Prostate gland (tissue), 2 donors: ENCODE measurements around the gene PFN1. TPM values are rescaled to one million over a fixed set of nuclear protein-coding genes. Genes with fewer than 3 reads are reported as not detected.

Experiments
- DNase-seq: peaks from one replicate; pipeline ENCODE4 v3.0.0-alpha.2; 2019; ENCODE audit warnings: low spot score
- H3K27ac ChIP-seq, 2 donors: fragments of 200-600 bp; sonication (generic); 2 replicates each; pipeline ENCODE4 v1.5.1; 2017 to 2019
- H3K27me3 ChIP-seq: fragments of 200-600 bp; sonication (generic); replicated peaks from 2 replicates; pipeline ENCODE4 v1.5.1; 2019; ENCODE audit not compliant: insufficient read depth
- H3K36me3 ChIP-seq, 2 donors: fragments of 200-600 bp; sonication (generic); 1 replicate in 1 of 2; 2 replicates in 1 of 2; pipeline versions ENCODE4 v1.5.1 to v1.8.1; 2017 to 2019
- H3K4me1 ChIP-seq: fragments of 200-600 bp; sonication (generic); replicated peaks from 2 replicates; pipeline ENCODE4 v1.5.1; 2019
- H3K4me3 ChIP-seq, 2 donors: fragments of 200-600 bp; sonication (generic); 2 replicates each; pipeline ENCODE4 v1.5.1; 2017 to 2019
- H3K9me3 ChIP-seq: fragments of 200-600 bp; sonication (generic); 2 replicates; pipeline ENCODE4 v1.5.1; 2017
- CTCF ChIP-seq, 4 experiments: fragments of 200-600 bp in 2 of 4; fragments of 450-650 bp in 2 of 4; sonication (generic) in 2 of 4; IDR thresholded peaks; 1 replicate in 3 of 4; 2 replicates in 1 of 4; pipeline ENCODE4 v1.5.1; 2016 to 2019; ENCODE audit warnings: antibody characterized with exemption in 4 of 4, mild to moderate bottlenecking in 2 of 4, moderate library complexity in 2 of 4
- POLR2A ChIP-seq: fragments of 450-650 bp; IDR thresholded peaks from one replicate; pipeline ENCODE4 v1.6.1; 2016; ENCODE audit warnings: antibody characterized with exemption, mild to moderate bottlenecking
- POLR2AphosphoS5 ChIP-seq: sonication (generic); formaldehyde crosslinking; IDR thresholded peaks from one replicate; pipeline ENCODE4 v1.6.1; 2017; ENCODE audit warnings: antibody characterized with exemption
- whole genome bisulfite sequencing: methylation state at CpG from one replicate; pipeline ENCODE4 v1.1.5; 2018; 5-methylcytosine and 5-hydroxymethylcytosine counted together
- intact Hi-C: fragments of 100-400 bp; cut with DNase I; formaldehyde crosslinking; loops from one replicate; pipeline ENCODE4 v1.14.2; 2022
- total RNA-seq, 2 donors: library from RNA; depleted of rRNA; stranded (reverse); fragments of >200 nt; gene quantifications; one replicate each; pipeline ENCODE4 v1.1.0, GENCODE V29; 2016

The PFN1 gene
- total RNA-seq, 2 donors from 2014 or later, result 646 to 1,039 TPM

GRCh38 chr17:4947411-4948165, 742 bp downstream of the PFN1 start:
- peak overlapping the region; percentile 88 to 96 for H3K27ac ChIP-seq
- H3K9me3 ChIP-seq, result no peaks in the 10 kb centered on the region
- H3K27me3 ChIP-seq, result no peaks in the 10 kb centered on the region
- under 1% methylated on average over 36 of the region's 56 CpGs for WGBS
- H3K4me1 ChIP-seq, result peaks cover 15% of the 10 kb centered on the region
- TF ChIP-seq POLR2AphosphoS5 (peak; percentile 12), POLR2A (no peak), CTCF (IDR thresholded peaks at IDR 0.05) (peak in 1 of 4 experiments; percentile 3)
- H3K4me3 ChIP-seq, result peak overlapping the region; percentile 94 to 100
- intact Hi-C loops, result loop anchor here (1.0 to 5.0 kb wide), 3 partner anchors 19 to 50 kb away; partner anchors contain the start of genes CAMTA2, INCA1, KIF1C and SPAG7
- H3K36me3 ChIP-seq, result peaks cover 0 to 1% of the 10 kb centered on the region in 2 donors
- peak; percentile 33 for DNase-seq

- intact Hi-C loops, result loop anchor here (5.0 kb wide), 1 partner anchor 40 kb away; the partner anchor contains the start of gene CAMTA2
Measured at GRCh38 chr17:4947010-4947410, 1.3 kb downstream of the PFN1 start.

GRCh38 chr17:4946312-4946976, 1.9 kb downstream of the PFN1 start:
- H3K4me1 ChIP-seq, result peaks cover 16% of the 10 kb centered on the region
- no peaks in the 10 kb centered on the region for H3K27me3 ChIP-seq
- intact Hi-C loops, result loop anchor here (5.0 kb wide), 1 partner anchor 41 kb away; the partner anchor contains the start of gene CAMTA2
- TF ChIP-seq POLR2A (no peak), CTCF (IDR thresholded peaks at IDR 0.05) (no peak)
- peak overlapping the region; percentile 94 to 100 for H3K4me3 ChIP-seq
- H3K9me3 ChIP-seq, result no peaks in the 10 kb centered on the region
- DNase-seq, result no peak
- H3K36me3 ChIP-seq, result peaks cover 0 to 5% of the 10 kb centered on the region in 2 donors
- WGBS, result 30% methylated on average over 16 of the region's 16 CpGs
- H3K27ac ChIP-seq, result peak overlapping the region; percentile 88 to 96

More at GRCh38 chr17:4947010-4947410, 1.3 kb downstream of the PFN1 start:
- peaks cover 0 to 5% of the 10 kb centered on the region in 2 donors for H3K36me3 ChIP-seq
- H3K27ac ChIP-seq, result peak overlapping the region; percentile 88 to 96
- 0% methylated on average over 6 of the region's 7 CpGs for WGBS
- no peak for DNase-seq
- peak overlapping the region; percentile 94 to 100 for H3K4me3 ChIP-seq
- H3K4me1 ChIP-seq, result peaks cover 15% of the 10 kb centered on the region
- H3K27me3 ChIP-seq, result no peaks in the 10 kb centered on the region
- TF ChIP-seq CTCF (IDR thresholded peaks at IDR 0.05) (no peak), POLR2AphosphoS5 (no peak), POLR2A (no peak)
- no peaks in the 10 kb centered on the region for H3K9me3 ChIP-seq

GRCh38 chr17:4945944-4946280, 2.4 kb downstream of the PFN1 start:
- no peak for TF ChIP-seq POLR2AphosphoS5
- TF ChIP-seq CTCF (IDR thresholded peaks at IDR 0.05), result no peak
- no peak for TF ChIP-seq POLR2A
- H3K9me3 ChIP-seq, result no peaks in the 10 kb centered on the region
- peaks cover 20% of the 10 kb centered on the region for H3K4me1 ChIP-seq
- H3K27ac ChIP-seq, result peak overlapping the region; percentile 8 to 96
- intact Hi-C loops, result loop anchor here (5.0 kb wide), 1 partner anchor 41 kb away; the partner anchor contains the start of gene CAMTA2
- no peak overlapping the region for H3K4me3 ChIP-seq
- WGBS, result 26% methylated on average over 4 of the region's 4 CpGs
- H3K36me3 ChIP-seq, result peaks cover 0 to 5% of the 10 kb centered on the region in 2 donors
- no peaks in the 10 kb centered on the region for H3K27me3 ChIP-seq
- DNase-seq, result no peak
